GM12878 (cell line): ENCODE measurements around the gene STK16. TPM values are rescaled to one million over a fixed set of nuclear protein-coding genes. Genes with fewer than 3 reads are reported as not detected.

Experiments used
- ATAC-seq: fragments of 200-7000 bp; cut with Tn5 transposase; 3 replicates; pipeline ENCODE4 v1.9.1; 2020; ENCODE audit warnings: mild to moderate bottlenecking, moderate library complexity
- BruUV-seq: library from RNA; stranded (reverse); fragments of 400-500 nt; replicated peaks from 2 replicates; lab custom pipeline; 2021; lab: Mats Ljungman, UMichigan
- CTCF ChIA-PET: fragments of 300-600 bp; sonication (Branson Sonifier 250); formaldehyde crosslinking; extraction: SDS; loops from one replicate; lab custom pipeline; 2021; ENCODE audit warnings: inconsistent platforms; lab: Yijun Ruan, JAX
- POLR2A ChIA-PET: fragments of 350-600 bp; formaldehyde crosslinking; extraction: SDS; loops from one replicate; lab custom pipeline; 2021; ENCODE audit warnings: inconsistent platforms; lab: Charles Lee
- RAD21 ChIA-PET: fragments of 300-600 bp; sonication (Branson Sonifier 250); formaldehyde crosslinking; loops from one replicate; lab custom pipeline; 2023; ENCODE audit warnings: antibody characterized with exemption; ENCODE audit not compliant: unreplicated experiment; lab: Charles Lee
- SMC1A ChIA-PET: fragments of 300-600 bp; sonication (Branson Sonifier 250); formaldehyde crosslinking; loops from one replicate; lab custom pipeline; 2023; ENCODE audit not compliant: unreplicated experiment, uncharacterized antibody; lab: Charles Lee
- DNase-seq: peaks from one replicate; pipeline ENCODE4 v3.0.0-alpha.2; 2011; ENCODE audit warnings: low read depth, low spot score
- FAIRE-seq: peaks from 3 replicates; lab custom pipeline; 2011; peaks lifted over from hg19 to GRCh38; lab: Jason Lieb, UNC
- H2AFZ ChIP-seq: 2 replicates; pipeline ENCODE4 v1.6.0; 2011; ENCODE audit warnings: low read depth, low read length, control low read depth; ENCODE audit not compliant: control insufficient read depth
- H3K27ac ChIP-seq: 2 replicates; pipeline ENCODE4 v1.5.1; 2011; ENCODE audit warnings: control low read depth; ENCODE audit not compliant: control insufficient read depth, insufficient read depth
- H3K27me3 ChIP-seq, 2 experiments: replicated peaks in 1 of 2; 2 replicates each; pipeline versions ENCODE4 v1.6.0 to v1.6.1; 2011; ENCODE audit warnings: low read length in 1 of 2; ENCODE audit not compliant: control insufficient read depth in 2 of 2, insufficient read depth in 2 of 2
- H3K36me3 ChIP-seq, 2 experiments: 2 replicates each; pipeline ENCODE4 v1.5.1; 2011; ENCODE audit warnings: low read length in 1 of 2; ENCODE audit not compliant: control insufficient read depth in 2 of 2, insufficient read depth in 2 of 2
- H3K4me1 ChIP-seq: 2 replicates; pipeline ENCODE4 v1.6.1; 2011; ENCODE audit warnings: mild to moderate bottlenecking, low read length, moderate library complexity, mixed read lengths; ENCODE audit not compliant: control insufficient read depth, insufficient read depth
- H3K4me2 ChIP-seq: 2 replicates; pipeline ENCODE4 v1.6.0; 2011; ENCODE audit warnings: control low read depth; ENCODE audit not compliant: control insufficient read depth, insufficient read depth
- H3K4me3 ChIP-seq: fragments of 200-600 bp; sonication (generic); 2 replicates; pipeline ENCODE4 v1.5.1; 2016
- H3K79me2 ChIP-seq: 2 replicates; pipeline ENCODE4 v1.6.0; 2011; ENCODE audit warnings: low read length; ENCODE audit not compliant: control insufficient read depth, insufficient read depth
- H3K9ac ChIP-seq: 2 replicates; pipeline ENCODE4 v1.8.0; 2011; ENCODE audit warnings: low read length, control low read depth, mixed read lengths; ENCODE audit not compliant: control insufficient read depth, insufficient read depth
- H3K9me3 ChIP-seq: replicated peaks from 3 replicates; pipeline ENCODE4 v1.5.1; 2011; ENCODE audit warnings: mild to moderate bottlenecking, low read length; ENCODE audit not compliant: control insufficient read depth, insufficient read depth
- H4K20me1 ChIP-seq: 2 replicates; pipeline ENCODE4 v1.6.0; 2011; ENCODE audit not compliant: control insufficient read depth, insufficient read depth
- EED ChIP-seq: sonication (generic); IDR thresholded peaks from 2 replicates; pipeline ENCODE4 v1.6.1; 2016; ENCODE audit warnings: antibody characterized with exemption, low read depth
- ESRRA ChIP-seq: IDR thresholded peaks from 2 replicates; pipeline ENCODE4 v1.6.1; 2012; ENCODE audit warnings: mild to moderate bottlenecking, low read length, improper control_type of control experiment
- KAT2A ChIP-seq: conservative IDR thresholded peaks from 2 replicates; pipeline ENCODE4 v1.6.1; 2011; ENCODE audit warnings: low read depth, low read length; ENCODE audit not compliant: control insufficient read depth
- NFXL1 ChIP-seq: fragments of 450-650 bp; IDR thresholded peaks from 2 replicates; pipeline ENCODE4 v1.6.1; 2017; ENCODE audit warnings: antibody characterized with exemption, mild to moderate bottlenecking, borderline replicate concordance
- SUZ12 ChIP-seq: fragments of 200-600 bp; sonication (generic); IDR thresholded peaks from one replicate; pipeline ENCODE4 v1.6.1; 2018; ENCODE audit warnings: antibody characterized with exemption, mild to moderate bottlenecking; ENCODE audit not compliant: unreplicated experiment
- TAF1 ChIP-seq: IDR thresholded peaks from 2 replicates; pipeline ENCODE4 v1.6.1; 2011; ENCODE audit warnings: mild to moderate bottlenecking, low read depth, low read length, borderline replicate concordance
- ZSCAN29 ChIP-seq: fragments of 450-650 bp; IDR thresholded peaks from 2 replicates; pipeline ENCODE4 v1.6.1; 2017; ENCODE audit warnings: mild to moderate bottlenecking, moderate library complexity
- WGBS: methylation state at CpG from one replicate; pipeline ENCODE4 v1.1.6; 2016; ENCODE audit warnings: low lambda C conversion rate; ENCODE audit not compliant: insufficient replicate concordance, insufficient coverage; ENCODE audit errors: missing lambda C conversion rate; 5-methylcytosine and 5-hydroxymethylcytosine counted together
- in situ Hi-C: fragments of 300-500 bp; cut with MboI; formaldehyde crosslinking; loops from 9 replicates; pipeline ENCODE4 v1.14.3; 2018; ENCODE audit warnings: mixed read lengths
- intact Hi-C: fragments of 100-400 bp; cut with micrococcal nuclease; formaldehyde crosslinking; loops from one replicate; pipeline ENCODE4 v1.14.2; 2022; ENCODE audit not compliant: unreplicated experiment
- polyA plus RNA-seq, 11 experiments: library from polyadenylated mRNA; depleted of rRNA in 4 of 11; unstranded in 6 of 11; stranded (reverse) in 5 of 11; fragments of >200 nt; fragmentation: Nextera tagmentation in 4 of 11; fragmentation: Illumina TruSeq in 1 of 11; extraction: Ambion mirVana in 4 of 11; extraction: Trizol in 1 of 11; gene quantifications; 1 replicate in 1 of 11; 2 replicates in 10 of 11; pipeline versions ENCODE4 v1.2.1 to v1.2.3, GENCODE V29; 2011 to 2016; ENCODE audit warnings: inconsistent platforms in 2 of 11, missing spikeins in 2 of 11, low read depth in 1 of 11
- total RNA-seq, 4 experiments: library from RNA; depleted of rRNA in 3 of 4; stranded (reverse); fragments of >200 nt in 3 of 4; fragmentation: Illumina TruSeq in 1 of 4; extraction: Trizol in 1 of 4; gene quantifications; 2 replicates each; pipeline versions ENCODE4 v1.2.1 to v1.2.3, GENCODE V29; 2013 to 2021
- TF ChIP-seq, protein P1 (sequence below): fragments of 450-650 bp; formaldehyde crosslinking; IDR thresholded peaks from 2 replicates; pipeline ENCODE4 v1.5.0; 2022; ENCODE audit warnings: mild to moderate bottlenecking, missing genetic modification characterization
- TF ChIP-seq, protein P2 (sequence below): fragments of 450-650 bp; formaldehyde crosslinking; IDR thresholded peaks from 2 replicates; pipeline ENCODE4 v1.4.0; 2020; ENCODE audit warnings: mild to moderate bottlenecking, moderate library complexity
- TF ChIP-seq, protein P3 (sequence below): IDR thresholded peaks from 2 replicates; pipeline ENCODE4 v1.6.1; 2012; ENCODE audit warnings: low read depth, low read length, improper control_type of control experiment

STK16 gene
- total and polyA plus RNA-seq, 10 of the 15 experiments (the other 5 are each of a cell fraction or from before 2014, with no cell fraction given), result 4.3 to 50.1 (median 17.9) TPM

DNA sequence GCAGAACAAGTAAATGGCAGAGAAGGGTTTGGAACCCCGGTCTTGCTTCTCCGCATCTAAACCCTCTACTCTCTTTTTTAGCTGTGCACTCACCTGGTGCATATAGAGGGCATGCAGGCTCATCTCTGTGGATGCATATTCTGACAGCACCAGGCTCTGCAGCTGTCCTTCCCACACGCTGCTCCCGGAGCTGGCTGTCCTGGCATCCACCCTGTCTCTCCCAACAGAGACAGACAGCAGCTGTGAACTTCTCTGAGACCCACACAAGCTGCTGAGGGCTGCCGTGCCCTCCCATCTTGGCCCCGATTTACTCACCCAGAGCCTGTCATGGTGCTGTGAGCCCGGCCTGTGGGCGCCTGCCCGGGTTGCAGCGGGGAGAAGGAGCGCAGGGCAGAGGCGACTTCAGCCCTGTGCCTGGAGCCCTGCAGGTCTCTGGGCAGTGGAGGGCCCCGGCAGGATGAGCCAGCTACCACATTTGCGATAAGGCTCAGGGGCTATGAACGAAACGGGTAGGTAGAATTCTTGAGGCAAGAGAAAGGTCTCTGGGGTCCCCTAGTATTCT lies 23.2 kb upstream of the STK16 start:
- DNase-seq (no peak), FAIRE-seq (no peak), ATAC-seq (no peak)
- Histone ChIP-seq H2AFZ (no peak overlapping the region), H3K27me3 (no peaks in the 10 kb centered on the region), H3K4me2 (no peak overlapping the region), H3K79me2 (peaks cover 14% of the 10 kb centered on the region), H3K9ac (no peak overlapping the region), H3K36me3 (peaks cover 14 to 27% of the 10 kb centered on the region in 2 experiments), H4K20me1 (no peaks in the 10 kb centered on the region; the same call in 1 of the 2 replicates), H3K4me3 (no peak overlapping the region), H3K9me3 (no peaks in the 10 kb centered on the region), H3K27ac (no peak overlapping the region), H3K4me1 (peaks cover 15% of the 10 kb centered on the region)
- 88% methylated on average over 15 of the region's 16 CpGs for WGBS
- CTCF ChIA-PET, result no interaction called here
- RAD21 ChIA-PET, result no interaction called here
- in situ Hi-C loops (no loop called here), intact Hi-C loops (no loop called here)
- no peak for TF ChIP-seq SUZ12
- TF ChIP-seq NFXL1, result no peak
- TF ChIP-seq, protein P1, sequence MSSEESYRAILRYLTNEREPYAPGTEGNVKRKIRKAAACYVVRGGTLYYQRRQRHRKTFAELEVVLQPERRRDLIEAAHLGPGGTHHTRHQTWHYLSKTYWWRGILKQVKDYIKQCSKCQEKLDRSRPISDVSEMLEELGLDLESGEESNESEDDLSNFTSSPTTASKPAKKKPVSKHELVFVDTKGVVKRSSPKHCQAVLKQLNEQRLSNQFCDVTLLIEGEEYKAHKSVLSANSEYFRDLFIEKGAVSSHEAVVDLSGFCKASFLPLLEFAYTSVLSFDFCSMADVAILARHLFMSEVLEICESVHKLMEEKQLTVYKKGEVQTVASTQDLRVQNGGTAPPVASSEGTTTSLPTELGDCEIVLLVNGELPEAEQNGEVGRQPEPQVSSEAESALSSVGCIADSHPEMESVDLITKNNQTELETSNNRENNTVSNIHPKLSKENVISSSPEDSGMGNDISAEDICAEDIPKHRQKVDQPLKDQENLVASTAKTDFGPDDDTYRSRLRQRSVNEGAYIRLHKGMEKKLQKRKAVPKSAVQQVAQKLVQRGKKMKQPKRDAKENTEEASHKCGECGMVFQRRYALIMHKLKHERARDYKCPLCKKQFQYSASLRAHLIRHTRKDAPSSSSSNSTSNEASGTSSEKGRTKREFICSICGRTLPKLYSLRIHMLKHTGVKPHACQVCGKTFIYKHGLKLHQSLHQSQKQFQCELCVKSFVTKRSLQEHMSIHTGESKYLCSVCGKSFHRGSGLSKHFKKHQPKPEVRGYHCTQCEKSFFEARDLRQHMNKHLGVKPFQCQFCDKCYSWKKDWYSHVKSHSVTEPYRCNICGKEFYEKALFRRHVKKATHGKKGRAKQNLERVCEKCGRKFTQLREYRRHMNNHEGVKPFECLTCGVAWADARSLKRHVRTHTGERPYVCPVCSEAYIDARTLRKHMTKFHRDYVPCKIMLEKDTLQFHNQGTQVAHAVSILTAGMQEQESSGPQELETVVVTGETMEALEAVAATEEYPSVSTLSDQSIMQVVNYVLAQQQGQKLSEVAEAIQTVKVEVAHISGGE (CRISPR knock-in tag), result no peak
- no peak for TF ChIP-seq TAF1
- no peak for TF ChIP-seq EED
- TF ChIP-seq, protein P2, sequence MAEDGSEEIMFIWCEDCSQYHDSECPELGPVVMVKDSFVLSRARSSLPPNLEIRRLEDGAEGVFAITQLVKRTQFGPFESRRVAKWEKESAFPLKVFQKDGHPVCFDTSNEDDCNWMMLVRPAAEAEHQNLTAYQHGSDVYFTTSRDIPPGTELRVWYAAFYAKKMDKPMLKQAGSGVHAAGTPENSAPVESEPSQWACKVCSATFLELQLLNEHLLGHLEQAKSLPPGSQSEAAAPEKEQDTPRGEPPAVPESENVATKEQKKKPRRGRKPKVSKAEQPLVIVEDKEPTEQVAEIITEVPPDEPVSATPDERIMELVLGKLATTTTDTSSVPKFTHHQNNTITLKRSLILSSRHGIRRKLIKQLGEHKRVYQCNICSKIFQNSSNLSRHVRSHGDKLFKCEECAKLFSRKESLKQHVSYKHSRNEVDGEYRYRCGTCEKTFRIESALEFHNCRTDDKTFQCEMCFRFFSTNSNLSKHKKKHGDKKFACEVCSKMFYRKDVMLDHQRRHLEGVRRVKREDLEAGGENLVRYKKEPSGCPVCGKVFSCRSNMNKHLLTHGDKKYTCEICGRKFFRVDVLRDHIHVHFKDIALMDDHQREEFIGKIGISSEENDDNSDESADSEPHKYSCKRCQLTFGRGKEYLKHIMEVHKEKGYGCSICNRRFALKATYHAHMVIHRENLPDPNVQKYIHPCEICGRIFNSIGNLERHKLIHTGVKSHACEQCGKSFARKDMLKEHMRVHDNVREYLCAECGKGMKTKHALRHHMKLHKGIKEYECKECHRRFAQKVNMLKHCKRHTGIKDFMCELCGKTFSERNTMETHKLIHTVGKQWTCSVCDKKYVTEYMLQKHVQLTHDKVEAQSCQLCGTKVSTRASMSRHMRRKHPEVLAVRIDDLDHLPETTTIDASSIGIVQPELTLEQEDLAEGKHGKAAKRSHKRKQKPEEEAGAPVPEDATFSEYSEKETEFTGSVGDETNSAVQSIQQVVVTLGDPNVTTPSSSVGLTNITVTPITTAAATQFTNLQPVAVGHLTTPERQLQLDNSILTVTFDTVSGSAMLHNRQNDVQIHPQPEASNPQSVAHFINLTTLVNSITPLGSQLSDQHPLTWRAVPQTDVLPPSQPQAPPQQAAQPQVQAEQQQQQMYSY (CRISPR knock-in tag), result no peak
- no peak for TF ChIP-seq ZSCAN29
- no peak for TF ChIP-seq KAT2A
- no peak for TF ChIP-seq ESRRA
- TF ChIP-seq, protein P3, sequence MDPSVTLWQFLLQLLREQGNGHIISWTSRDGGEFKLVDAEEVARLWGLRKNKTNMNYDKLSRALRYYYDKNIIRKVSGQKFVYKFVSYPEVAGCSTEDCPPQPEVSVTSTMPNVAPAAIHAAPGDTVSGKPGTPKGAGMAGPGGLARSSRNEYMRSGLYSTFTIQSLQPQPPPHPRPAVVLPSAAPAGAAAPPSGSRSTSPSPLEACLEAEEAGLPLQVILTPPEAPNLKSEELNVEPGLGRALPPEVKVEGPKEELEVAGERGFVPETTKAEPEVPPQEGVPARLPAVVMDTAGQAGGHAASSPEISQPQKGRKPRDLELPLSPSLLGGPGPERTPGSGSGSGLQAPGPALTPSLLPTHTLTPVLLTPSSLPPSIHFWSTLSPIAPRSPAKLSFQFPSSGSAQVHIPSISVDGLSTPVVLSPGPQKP, result no peak
- SMC1A ChIA-PET, result interaction anchor here (1.3 kb wide), 1 partner anchor 23 kb away, joined by 5 read pairs; the partner anchor contains the start of genes GLB1L and STK16
- no TSS peak for BruUV-seq
- POLR2A ChIA-PET, result interaction anchor here (0.9 kb wide), 1 partner anchor 27 kb away, joined by 3 read pairs; no protein-coding TSS in a partner anchor
